K562 (cell line): Measurements from ENCODE around the gene SLC16A1. TPM values are rescaled to one million over a fixed set of nuclear protein-coding genes. Genes with fewer than 3 reads are reported as not detected.

Experiments used
- CREB3 ChIP-seq: fragments of 450-650 bp; conservative IDR thresholded peaks from 2 replicates; pipeline ENCODE4 v1.6.1; 2016; ENCODE audit warnings: missing genetic modification characterization, low read depth, mild to moderate bottlenecking, missing compliant biosample characterization, moderate library complexity
- EGR1 ChIP-seq: fragments of 450-650 bp; conservative IDR thresholded peaks from 2 replicates; pipeline ENCODE4 v1.6.1; 2017; ENCODE audit warnings: mild to moderate bottlenecking
- HOMEZ ChIP-seq: fragments of 250-450 bp; sonication (Bioruptor Pico); IDR thresholded peaks from 2 replicates; pipeline ENCODE4 v1.4.0; 2020; ENCODE audit warnings: mild to moderate bottlenecking, moderate library complexity
- PHTF2 ChIP-seq: fragments of 250-450 bp; sonication (Bioruptor Pico); IDR thresholded peaks from 2 replicates; pipeline ENCODE4 v1.5.0; 2021; ENCODE audit warnings: mild to moderate bottlenecking
- ZHX1 ChIP-seq: fragments of 150-350 bp; conservative IDR thresholded peaks from 2 replicates; pipeline ENCODE4 v1.6.1; 2014; ENCODE audit warnings: low read length
- ZKSCAN3 ChIP-seq: fragments of 250-450 bp; sonication (Bioruptor Pico); IDR thresholded peaks from 2 replicates; pipeline ENCODE4 v1.4.0; 2020
- polyA plus RNA-seq, 8 experiments: library from polyadenylated mRNA; depleted of rRNA in 4 of 8; stranded (reverse) in 5 of 8; unstranded in 3 of 8; fragments of >200 nt; fragmentation: Nextera tagmentation in 2 of 8; fragmentation: Illumina TruSeq in 1 of 8; extraction: Ambion mirVana in 2 of 8; extraction: Trizol in 1 of 8; gene quantifications; 2 replicates each; pipeline versions ENCODE4 v1.2.1 to v1.2.3, GENCODE V29; 2011 to 2014; ENCODE audit warnings: inconsistent platforms in 1 of 8, missing spikeins in 1 of 8
- total RNA-seq, 7 experiments: library from RNA; depleted of rRNA in 6 of 7; stranded (reverse); fragments of >200 nt in 6 of 7; fragmentation: Illumina TruSeq in 2 of 7; extraction: Trizol in 2 of 7; gene quantifications; 2 replicates each; pipeline versions ENCODE4 v1.2.1 to v1.2.3, GENCODE V29; 2011 to 2021; ENCODE audit warnings: low replicate concordance in 1 of 7
- TF ChIP-seq, protein P1 (sequence below): sonication (generic); formaldehyde crosslinking; IDR thresholded peaks from 2 replicates; pipeline ENCODE4 v1.8.1; 2022; ENCODE audit warnings: missing genetic modification reagents
- TF ChIP-seq, protein P2 (sequence below): fragments of 250-450 bp; sonication (Bioruptor Pico); IDR thresholded peaks from 2 replicates; pipeline ENCODE4 v1.5.0; 2021; ENCODE audit warnings: mild to moderate bottlenecking, borderline replicate concordance
- TF ChIP-seq, protein P3 (sequence below), 2 experiments: IDR thresholded peaks; 2 replicates each; pipeline ENCODE4 v1.6.1; 2012; ENCODE audit warnings: improper control_type of control experiment in 2 of 2, low read depth in 2 of 2, low read length in 2 of 2, borderline replicate concordance in 1 of 2
- TF ChIP-seq, protein P4 (sequence below): fragments of 250-450 bp; sonication (Bioruptor Pico); IDR thresholded peaks from 2 replicates; pipeline ENCODE4 v1.5.0; 2020; ENCODE audit warnings: mild to moderate bottlenecking, borderline replicate concordance

Gene SLC16A1
- total and polyA plus RNA-seq, 9 of the 15 experiments (the other 6 are each of a cell fraction or from before 2014, with no cell fraction given): 73.1 to 244 (median 117) TPM

DNA sequence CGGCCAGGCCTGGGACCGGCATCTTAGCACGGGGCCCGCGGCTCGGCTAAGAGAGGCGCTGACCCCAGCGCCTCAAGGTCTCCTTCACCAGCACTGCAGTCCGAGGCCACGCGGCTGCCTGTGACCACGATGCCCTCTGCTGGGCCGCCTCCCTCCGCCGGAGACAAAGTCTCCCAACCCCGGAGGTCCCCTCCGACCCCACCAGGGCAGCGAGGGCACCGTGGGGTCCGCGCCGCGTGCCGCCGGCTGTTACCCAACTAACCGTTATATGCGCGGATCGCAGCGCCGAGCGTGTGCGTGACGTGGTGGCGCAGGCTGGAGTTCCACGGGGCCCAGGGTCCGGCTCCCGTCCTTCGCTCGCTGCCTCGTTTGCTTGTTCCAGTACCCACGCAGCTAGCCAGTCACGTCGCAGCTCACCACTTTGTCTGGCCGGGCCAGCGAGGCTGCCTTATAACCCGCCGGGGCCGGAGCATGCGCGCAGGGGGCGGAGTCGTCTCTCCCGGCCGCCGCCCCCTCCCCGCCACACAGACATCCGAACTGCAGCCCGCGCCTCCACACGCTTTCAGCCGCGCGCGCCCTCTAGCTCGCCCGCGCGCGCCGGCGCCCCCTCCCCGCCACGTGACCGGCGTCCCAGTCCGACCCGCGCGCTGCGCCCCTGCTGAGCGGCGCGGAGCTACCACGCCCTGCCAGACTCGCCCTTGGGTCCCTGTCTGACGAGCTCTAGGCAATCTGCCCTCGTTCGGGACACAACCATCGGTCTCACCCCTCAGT, at the start of gene SLC16A1 (continued):
- TF ChIP-seq, protein P1, sequence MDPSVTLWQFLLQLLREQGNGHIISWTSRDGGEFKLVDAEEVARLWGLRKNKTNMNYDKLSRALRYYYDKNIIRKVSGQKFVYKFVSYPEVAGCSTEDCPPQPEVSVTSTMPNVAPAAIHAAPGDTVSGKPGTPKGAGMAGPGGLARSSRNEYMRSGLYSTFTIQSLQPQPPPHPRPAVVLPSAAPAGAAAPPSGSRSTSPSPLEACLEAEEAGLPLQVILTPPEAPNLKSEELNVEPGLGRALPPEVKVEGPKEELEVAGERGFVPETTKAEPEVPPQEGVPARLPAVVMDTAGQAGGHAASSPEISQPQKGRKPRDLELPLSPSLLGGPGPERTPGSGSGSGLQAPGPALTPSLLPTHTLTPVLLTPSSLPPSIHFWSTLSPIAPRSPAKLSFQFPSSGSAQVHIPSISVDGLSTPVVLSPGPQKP (CRISPR knock-in tag): no peak
- TF ChIP-seq ZHX1: no peak
- no peak for TF ChIP-seq ZKSCAN3 (CRISPR knock-in tag)
- TF ChIP-seq, protein P2, sequence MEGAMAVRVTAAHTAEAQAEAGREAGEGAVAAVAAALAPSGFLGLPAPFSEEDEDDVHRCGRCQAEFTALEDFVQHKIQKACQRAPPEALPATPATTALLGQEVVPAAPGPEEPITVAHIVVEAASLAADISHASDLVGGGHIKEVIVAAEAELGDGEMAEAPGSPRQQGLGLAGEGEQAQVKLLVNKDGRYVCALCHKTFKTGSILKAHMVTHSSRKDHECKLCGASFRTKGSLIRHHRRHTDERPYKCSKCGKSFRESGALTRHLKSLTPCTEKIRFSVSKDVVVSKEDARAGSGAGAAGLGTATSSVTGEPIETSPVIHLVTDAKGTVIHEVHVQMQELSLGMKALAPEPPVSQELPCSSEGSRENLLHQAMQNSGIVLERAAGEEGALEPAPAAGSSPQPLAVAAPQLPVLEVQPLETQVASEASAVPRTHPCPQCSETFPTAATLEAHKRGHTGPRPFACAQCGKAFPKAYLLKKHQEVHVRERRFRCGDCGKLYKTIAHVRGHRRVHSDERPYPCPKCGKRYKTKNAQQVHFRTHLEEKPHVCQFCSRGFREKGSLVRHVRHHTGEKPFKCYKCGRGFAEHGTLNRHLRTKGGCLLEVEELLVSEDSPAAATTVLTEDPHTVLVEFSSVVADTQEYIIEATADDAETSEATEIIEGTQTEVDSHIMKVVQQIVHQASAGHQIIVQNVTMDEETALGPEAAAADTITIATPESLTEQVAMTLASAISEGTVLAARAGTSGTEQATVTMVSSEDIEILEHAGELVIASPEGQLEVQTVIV (CRISPR knock-in tag): no peak
- TF ChIP-seq PHTF2 (CRISPR knock-in tag): no peak
- TF ChIP-seq EGR1: peak; percentile 82
- TF ChIP-seq, protein P3, sequence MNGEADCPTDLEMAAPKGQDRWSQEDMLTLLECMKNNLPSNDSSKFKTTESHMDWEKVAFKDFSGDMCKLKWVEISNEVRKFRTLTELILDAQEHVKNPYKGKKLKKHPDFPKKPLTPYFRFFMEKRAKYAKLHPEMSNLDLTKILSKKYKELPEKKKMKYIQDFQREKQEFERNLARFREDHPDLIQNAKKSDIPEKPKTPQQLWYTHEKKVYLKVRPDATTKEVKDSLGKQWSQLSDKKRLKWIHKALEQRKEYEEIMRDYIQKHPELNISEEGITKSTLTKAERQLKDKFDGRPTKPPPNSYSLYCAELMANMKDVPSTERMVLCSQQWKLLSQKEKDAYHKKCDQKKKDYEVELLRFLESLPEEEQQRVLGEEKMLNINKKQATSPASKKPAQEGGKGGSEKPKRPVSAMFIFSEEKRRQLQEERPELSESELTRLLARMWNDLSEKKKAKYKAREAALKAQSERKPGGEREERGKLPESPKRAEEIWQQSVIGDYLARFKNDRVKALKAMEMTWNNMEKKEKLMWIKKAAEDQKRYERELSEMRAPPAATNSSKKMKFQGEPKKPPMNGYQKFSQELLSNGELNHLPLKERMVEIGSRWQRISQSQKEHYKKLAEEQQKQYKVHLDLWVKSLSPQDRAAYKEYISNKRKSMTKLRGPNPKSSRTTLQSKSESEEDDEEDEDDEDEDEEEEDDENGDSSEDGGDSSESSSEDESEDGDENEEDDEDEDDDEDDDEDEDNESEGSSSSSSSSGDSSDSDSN (IDR thresholded peaks at IDR 0.05; ENCODE audit: borderline replicate concordance in 1 of 2, low read depth in 2 of 2, low read length in 2 of 2): peak; percentile 43 to 81; a peak in 3 of 4 replicates
- TF ChIP-seq, protein P4, sequence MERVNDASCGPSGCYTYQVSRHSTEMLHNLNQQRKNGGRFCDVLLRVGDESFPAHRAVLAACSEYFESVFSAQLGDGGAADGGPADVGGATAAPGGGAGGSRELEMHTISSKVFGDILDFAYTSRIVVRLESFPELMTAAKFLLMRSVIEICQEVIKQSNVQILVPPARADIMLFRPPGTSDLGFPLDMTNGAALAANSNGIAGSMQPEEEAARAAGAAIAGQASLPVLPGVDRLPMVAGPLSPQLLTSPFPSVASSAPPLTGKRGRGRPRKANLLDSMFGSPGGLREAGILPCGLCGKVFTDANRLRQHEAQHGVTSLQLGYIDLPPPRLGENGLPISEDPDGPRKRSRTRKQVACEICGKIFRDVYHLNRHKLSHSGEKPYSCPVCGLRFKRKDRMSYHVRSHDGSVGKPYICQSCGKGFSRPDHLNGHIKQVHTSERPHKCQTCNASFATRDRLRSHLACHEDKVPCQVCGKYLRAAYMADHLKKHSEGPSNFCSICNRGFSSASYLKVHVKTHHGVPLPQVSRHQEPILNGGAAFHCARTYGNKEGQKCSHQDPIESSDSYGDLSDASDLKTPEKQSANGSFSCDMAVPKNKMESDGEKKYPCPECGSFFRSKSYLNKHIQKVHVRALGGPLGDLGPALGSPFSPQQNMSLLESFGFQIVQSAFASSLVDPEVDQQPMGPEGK (CRISPR knock-in tag): no peak
- TF ChIP-seq HOMEZ (CRISPR knock-in tag): peak; percentile 27; the same call in 1 of the 2 replicates
- peak; percentile 83; the same call in 1 of the 2 replicates for TF ChIP-seq CREB3 (tag)
